Measurements from ENCODE around the gene ZNF556.
A peak's percentile ranks its signal among the peaks of the same experiment; 100 is the strongest.
"Not testable (repeated sequence)": the region's sequence is repeated elsewhere in the genome, so short reads cannot be mapped to it uniquely, and the experiment has no call there.

The ZNF556 gene

GRCh38 chr19:2854849-2855248 lies 12.3 kb upstream of the ZNF556 start:
- DNase-seq, result no peak

GRCh38 chr19:2856457-2857050 lies 10.6 kb upstream of the ZNF556 start:
- no peak for DNase-seq

GRCh38 chr19:2858864-2859263 lies 8.3 kb upstream of the ZNF556 start:
- DNase-seq, result no peak

- DNase-seq, result no peak
Measured at GRCh38 chr19:2863816-2864215, 3.3 kb upstream of the ZNF556 start.

GRCh38 chr19:2865334-2866100 lies 1.6 kb upstream of the ZNF556 start:
- DNase-seq, result no peak

GRCh38 chr19:2866495-2867024 lies 575 bp upstream of the ZNF556 start:
- DNase-seq, result no peak

- no peak for DNase-seq
Measured at GRCh38 chr19:2869618-2870017, 2.5 kb downstream of the ZNF556 start.

- DNase-seq, result not testable (repeated sequence)
Measured at GRCh38 chr19:2872175-2872574, 5.0 kb downstream of the ZNF556 start.

- DNase-seq, result no peak
Measured at GRCh38 chr19:2877398-2878331, 10.5 kb downstream of the ZNF556 start.

GRCh38 chr19:2883686-2884439 lies 16.7 kb downstream of the ZNF556 start:
- DNase-seq, result no peak

GRCh38 chr19:2885736-2886135 lies 18.6 kb downstream of the ZNF556 start:
- DNase-seq, result no peak

- DNase-seq, result no peak
Measured at GRCh38 chr19:2887391-2887914, 20.3 kb downstream of the ZNF556 start.

GRCh38 chr19:2888731-2889224 lies 21.6 kb downstream of the ZNF556 start:
- DNase-seq, result peak; percentile 30

GRCh38 chr19:2890531-2890930 lies 23.4 kb downstream of the ZNF556 start:
- not testable (repeated sequence) for DNase-seq

GRCh38 chr19:2896694-2897093 lies 29.6 kb downstream of the ZNF556 start:
- DNase-seq, result no peak

GRCh38 chr19:2900296-2901252 lies 33.4 kb downstream of the ZNF556 start, which contains the start of gene ZNF57:
ZNF57 (plus strand) TSS chr19:2900928; CDS start chr19:2901046, 118 bp downstream.
- DNase-seq, result peak; percentile 98

- no peak for DNase-seq
Measured at GRCh38 chr19:2902590-2903218, 35.6 kb downstream of the ZNF556 start.

GRCh38 chr19:2903326-2903725 lies 36.2 kb downstream of the ZNF556 start:
- not testable (repeated sequence) for DNase-seq

GRCh38 chr19:2905918-2906519 lies 38.9 kb downstream of the ZNF556 start:
- no peak for DNase-seq

All from activated CD8-positive, alpha-beta memory T cell treated with anti-CD3 and anti-CD28 coated beads, Interleukin-2, amount 50 U/mL, for 4 hours (primary cell).